Uterus (tissue), 2 donors: Measurements from ENCODE around the gene GLDC.

Experiments used
- CTCF ChIP-seq, 4 experiments: fragments of 200-600 bp in 2 of 4; fragments of 450-650 bp in 2 of 4; sonication (generic) in 2 of 4; IDR thresholded peaks; one replicate each; pipeline ENCODE4 v1.5.1; 2016 to 2019; ENCODE audit warnings: antibody characterized with exemption in 4 of 4, mild to moderate bottlenecking in 2 of 4, moderate library complexity in 1 of 4
- POLR2A ChIP-seq, 2 donors: fragments of 450-650 bp; IDR thresholded peaks; one replicate each; pipeline ENCODE4 v1.6.1; 2016; ENCODE audit warnings: antibody characterized with exemption in 2 of 2, mild to moderate bottlenecking in 1 of 2, moderate library complexity in 1 of 2

DNA sequence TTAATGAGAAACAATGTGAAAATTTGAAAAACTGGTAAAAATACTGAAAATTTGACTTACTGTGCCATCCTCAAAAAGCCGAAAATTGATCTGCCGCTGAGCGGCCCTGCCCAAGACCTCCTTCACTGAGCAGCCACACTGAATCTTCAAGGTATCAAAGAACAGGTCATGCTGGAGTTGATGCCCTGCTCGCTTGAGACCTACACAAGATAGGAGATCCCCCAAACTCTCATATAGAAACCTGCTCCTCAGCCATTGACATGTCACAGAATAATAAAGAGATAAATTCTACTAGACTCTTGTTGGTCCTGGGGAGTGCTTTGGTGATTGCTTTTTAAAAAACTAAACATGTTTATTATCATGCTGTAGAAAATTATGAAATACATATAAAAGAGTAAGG, 52.7 kb downstream of the GLDC start:
- no peak for TF ChIP-seq POLR2A (IDR thresholded peaks at IDR 0.05)
- TF ChIP-seq CTCF (IDR thresholded peaks at IDR 0.05) = no peak
